GM10847 (cell line): ENCODE data around the gene TRIP13.

Source experiments
- POLR2A ChIP-seq: IDR thresholded peaks from 2 replicates; pipeline ENCODE4 v1.6.1; 2011; ENCODE audit not compliant: insufficient read length; ENCODE audit errors: extremely low read depth

The TRIP13 gene

GRCh38 chr5:911601-912000, 18.9 kb downstream of the TRIP13 start:
- no peak for TF ChIP-seq POLR2A

GRCh38 chr5:912280-913091, 19.8 kb downstream of the TRIP13 start:
- TF ChIP-seq POLR2A: no peak

DNA sequence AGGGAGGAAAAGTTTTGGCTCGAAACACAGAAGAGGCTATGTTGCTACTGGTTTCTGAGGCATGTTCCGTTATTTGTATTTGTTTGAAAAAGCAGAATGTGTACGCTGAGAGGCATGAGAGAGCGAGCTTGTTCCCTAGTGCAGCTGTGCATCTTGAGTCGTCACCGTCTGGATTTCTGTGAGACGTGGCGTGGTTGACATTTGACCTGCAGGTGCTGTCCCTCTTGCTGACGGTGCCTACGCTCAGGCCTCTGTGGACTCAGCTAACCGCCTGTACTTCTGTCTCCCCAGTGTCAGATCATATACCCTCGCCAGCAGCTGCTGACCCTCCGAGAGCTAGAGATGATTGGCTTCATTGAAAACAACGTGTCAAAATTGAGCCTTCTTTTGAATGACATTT, 21.5 kb downstream of the TRIP13 start:
- no peak for TF ChIP-seq POLR2A

DNA sequence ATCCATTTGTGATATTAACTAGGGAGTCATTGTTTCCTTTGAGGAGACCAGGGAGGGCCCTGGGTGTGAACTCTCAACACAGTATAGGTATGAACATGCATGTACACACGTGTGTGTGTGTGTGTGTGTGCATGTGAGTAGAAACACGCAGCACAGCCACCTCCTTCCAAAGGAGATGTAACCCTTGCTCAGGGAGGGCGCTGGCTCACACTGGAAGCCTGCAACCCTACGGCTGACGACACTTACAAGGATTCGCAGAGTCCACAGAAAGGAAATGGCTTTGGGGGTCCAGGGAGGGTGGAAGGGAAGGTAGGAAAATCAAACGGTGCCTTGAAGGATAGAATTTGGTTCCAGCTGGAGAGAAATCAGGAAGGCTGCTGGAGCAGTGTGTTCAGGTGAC, 21.9 kb downstream of the TRIP13 start:
- TF ChIP-seq POLR2A: no peak

DNA sequence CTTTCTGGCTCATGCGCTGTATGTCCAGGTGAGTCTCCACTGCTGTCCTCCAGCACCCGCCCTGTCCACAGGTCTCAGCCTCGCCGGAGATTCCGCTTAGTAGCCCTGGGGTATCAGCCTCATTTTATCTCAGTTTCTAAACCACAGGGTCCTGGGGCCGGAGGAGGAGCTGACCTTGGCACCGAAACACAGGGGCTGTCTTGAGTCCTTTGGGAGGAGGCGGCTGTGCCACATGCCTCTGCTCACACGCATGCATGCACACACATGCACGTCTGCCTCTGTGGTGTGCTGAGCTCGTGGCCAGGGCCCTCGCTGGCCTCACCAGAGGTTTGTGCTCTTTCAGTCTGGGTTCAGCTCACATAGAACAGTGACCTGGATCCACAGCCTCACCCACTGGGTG, 23.3 kb downstream of the TRIP13 start:
- TF ChIP-seq POLR2A: no peak

- no peak for TF ChIP-seq POLR2A
These were observed 24.0 kb downstream of the TRIP13 start for GRCh38 chr5:916441-917293.

- TF ChIP-seq POLR2A: no peak
These were observed 26.8 kb downstream of the TRIP13 start for GRCh38 chr5:919356-920000.

GRCh38 chr5:920321-920720, 27.6 kb downstream of the TRIP13 start:
- TF ChIP-seq POLR2A: no peak

- no peak for TF ChIP-seq POLR2A
These were observed 29.1 kb downstream of the TRIP13 start for GRCh38 chr5:921456-922435.

GRCh38 chr5:922436-923280, 30.0 kb downstream of the TRIP13 start:
- no peak for TF ChIP-seq POLR2A

GRCh38 chr5:923281-923873, 30.7 kb downstream of the TRIP13 start:
- TF ChIP-seq POLR2A: no peak

DNA sequence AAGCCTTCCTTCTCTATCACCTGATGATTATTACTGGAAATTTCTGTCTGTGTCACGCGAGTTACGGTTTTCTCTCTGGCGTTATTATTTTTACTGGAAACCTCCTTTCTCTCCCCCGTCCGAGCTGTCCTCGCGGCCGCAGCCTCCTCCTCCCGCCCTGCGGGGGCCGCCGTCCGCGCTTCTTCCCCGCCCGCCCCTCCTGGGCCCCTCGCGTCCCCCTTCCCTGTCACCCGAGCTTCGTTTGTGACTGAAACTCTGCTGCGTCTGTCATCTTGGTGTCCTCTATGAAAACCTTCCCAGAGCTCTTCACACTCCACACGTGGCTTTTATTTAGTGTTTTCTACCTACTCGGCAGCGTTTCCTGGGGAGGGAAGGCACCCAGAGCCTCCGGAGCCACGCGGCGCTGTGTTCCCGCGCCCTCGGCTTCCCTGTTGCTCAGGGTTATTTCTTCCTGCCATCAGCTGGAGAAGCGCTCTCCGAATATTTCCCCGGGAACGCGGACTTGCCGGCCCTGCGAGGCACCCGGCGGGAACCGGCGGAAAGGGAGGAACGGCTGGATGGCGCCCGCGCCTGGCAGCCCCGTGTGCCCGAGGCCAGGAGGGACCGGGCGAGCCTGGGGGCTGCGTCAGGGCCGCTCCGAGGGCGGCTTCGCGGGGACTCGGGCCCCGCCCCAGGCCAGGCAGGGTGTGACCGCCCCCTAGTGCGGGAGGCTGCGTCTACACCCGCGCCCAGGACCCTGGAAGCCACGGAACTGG, 33.9 kb downstream of the TRIP13 start:
- TF ChIP-seq POLR2A: no peak
